IMR-90 (cell line): Measurements from ENCODE around the gene TULP4.

Experiments used
- CHD1 ChIP-seq: IDR thresholded peaks from 2 replicates; pipeline ENCODE4 v1.6.1; 2012; ENCODE audit warnings: low read depth, low read length, improper control_type of control experiment
- FOS ChIP-seq: fragments of 150-350 bp; IDR thresholded peaks from 2 replicates; pipeline ENCODE4 v1.6.1; 2016; ENCODE audit warnings: low read depth, low read length
- MAFK ChIP-seq: IDR thresholded peaks from 2 replicates; pipeline ENCODE4 v1.6.1; 2012; ENCODE audit warnings: low read depth, low read length, improper control_type of control experiment
- MXI1 ChIP-seq: IDR thresholded peaks from 2 replicates; pipeline ENCODE4 v1.6.1; 2012; ENCODE audit warnings: low read depth, mild to moderate bottlenecking, low read length, moderate library complexity, borderline replicate concordance
- POLR2A ChIP-seq: IDR thresholded peaks from 2 replicates; pipeline ENCODE4 v1.6.1; 2012; ENCODE audit warnings: mild to moderate bottlenecking, low read depth, low read length
- RAD21 ChIP-seq: IDR thresholded peaks from 2 replicates; pipeline ENCODE4 v1.6.1; 2012; ENCODE audit warnings: low read length, improper control_type of control experiment
- RCOR1 ChIP-seq: IDR thresholded peaks from 2 replicates; pipeline ENCODE4 v1.6.1; 2012; ENCODE audit warnings: mild to moderate bottlenecking, low read length, improper control_type of control experiment; ENCODE audit not compliant: insufficient replicate concordance
- RFX5 ChIP-seq: IDR thresholded peaks from 2 replicates; pipeline ENCODE4 v1.8.0; 2012; ENCODE audit warnings: low read depth, mild to moderate bottlenecking, low read length, moderate library complexity
- TF ChIP-seq, protein P1 (sequence below): conservative IDR thresholded peaks from 2 replicates; pipeline ENCODE4 v1.5.1; 2012; ENCODE audit warnings: mild to moderate bottlenecking, low read depth, low read length, improper control_type of control experiment
- TF ChIP-seq, protein P2 (sequence below): fragments of 150-350 bp; IDR thresholded peaks from 2 replicates; pipeline ENCODE4 v1.6.1; 2016; ENCODE audit warnings: low read depth, mild to moderate bottlenecking, low read length, moderate library complexity, borderline replicate concordance

GRCh38 chr6:158528826-158529225, 216.6 kb downstream of the TULP4 start:
- TF ChIP-seq, protein P1, sequence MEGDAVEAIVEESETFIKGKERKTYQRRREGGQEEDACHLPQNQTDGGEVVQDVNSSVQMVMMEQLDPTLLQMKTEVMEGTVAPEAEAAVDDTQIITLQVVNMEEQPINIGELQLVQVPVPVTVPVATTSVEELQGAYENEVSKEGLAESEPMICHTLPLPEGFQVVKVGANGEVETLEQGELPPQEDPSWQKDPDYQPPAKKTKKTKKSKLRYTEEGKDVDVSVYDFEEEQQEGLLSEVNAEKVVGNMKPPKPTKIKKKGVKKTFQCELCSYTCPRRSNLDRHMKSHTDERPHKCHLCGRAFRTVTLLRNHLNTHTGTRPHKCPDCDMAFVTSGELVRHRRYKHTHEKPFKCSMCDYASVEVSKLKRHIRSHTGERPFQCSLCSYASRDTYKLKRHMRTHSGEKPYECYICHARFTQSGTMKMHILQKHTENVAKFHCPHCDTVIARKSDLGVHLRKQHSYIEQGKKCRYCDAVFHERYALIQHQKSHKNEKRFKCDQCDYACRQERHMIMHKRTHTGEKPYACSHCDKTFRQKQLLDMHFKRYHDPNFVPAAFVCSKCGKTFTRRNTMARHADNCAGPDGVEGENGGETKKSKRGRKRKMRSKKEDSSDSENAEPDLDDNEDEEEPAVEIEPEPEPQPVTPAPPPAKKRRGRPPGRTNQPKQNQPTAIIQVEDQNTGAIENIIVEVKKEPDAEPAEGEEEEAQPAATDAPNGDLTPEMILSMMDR, result no peak
- TF ChIP-seq RAD21, result no peak
- TF ChIP-seq POLR2A, result no peak
- TF ChIP-seq, protein P2, sequence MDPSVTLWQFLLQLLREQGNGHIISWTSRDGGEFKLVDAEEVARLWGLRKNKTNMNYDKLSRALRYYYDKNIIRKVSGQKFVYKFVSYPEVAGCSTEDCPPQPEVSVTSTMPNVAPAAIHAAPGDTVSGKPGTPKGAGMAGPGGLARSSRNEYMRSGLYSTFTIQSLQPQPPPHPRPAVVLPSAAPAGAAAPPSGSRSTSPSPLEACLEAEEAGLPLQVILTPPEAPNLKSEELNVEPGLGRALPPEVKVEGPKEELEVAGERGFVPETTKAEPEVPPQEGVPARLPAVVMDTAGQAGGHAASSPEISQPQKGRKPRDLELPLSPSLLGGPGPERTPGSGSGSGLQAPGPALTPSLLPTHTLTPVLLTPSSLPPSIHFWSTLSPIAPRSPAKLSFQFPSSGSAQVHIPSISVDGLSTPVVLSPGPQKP, result no peak
- no peak for TF ChIP-seq MXI1
- TF ChIP-seq RCOR1, result no peak
- TF ChIP-seq MAFK, result no peak
- no peak for TF ChIP-seq FOS
- TF ChIP-seq RFX5, result no peak
- no peak for TF ChIP-seq CHD1
